ENCODE results near the gene KNOP1.
"Not testable (repeated sequence)": the region's sequence is repeated elsewhere in the genome, so short reads cannot be mapped to it uniquely, and the experiment has no call there.

KNOP1 gene

DNA sequence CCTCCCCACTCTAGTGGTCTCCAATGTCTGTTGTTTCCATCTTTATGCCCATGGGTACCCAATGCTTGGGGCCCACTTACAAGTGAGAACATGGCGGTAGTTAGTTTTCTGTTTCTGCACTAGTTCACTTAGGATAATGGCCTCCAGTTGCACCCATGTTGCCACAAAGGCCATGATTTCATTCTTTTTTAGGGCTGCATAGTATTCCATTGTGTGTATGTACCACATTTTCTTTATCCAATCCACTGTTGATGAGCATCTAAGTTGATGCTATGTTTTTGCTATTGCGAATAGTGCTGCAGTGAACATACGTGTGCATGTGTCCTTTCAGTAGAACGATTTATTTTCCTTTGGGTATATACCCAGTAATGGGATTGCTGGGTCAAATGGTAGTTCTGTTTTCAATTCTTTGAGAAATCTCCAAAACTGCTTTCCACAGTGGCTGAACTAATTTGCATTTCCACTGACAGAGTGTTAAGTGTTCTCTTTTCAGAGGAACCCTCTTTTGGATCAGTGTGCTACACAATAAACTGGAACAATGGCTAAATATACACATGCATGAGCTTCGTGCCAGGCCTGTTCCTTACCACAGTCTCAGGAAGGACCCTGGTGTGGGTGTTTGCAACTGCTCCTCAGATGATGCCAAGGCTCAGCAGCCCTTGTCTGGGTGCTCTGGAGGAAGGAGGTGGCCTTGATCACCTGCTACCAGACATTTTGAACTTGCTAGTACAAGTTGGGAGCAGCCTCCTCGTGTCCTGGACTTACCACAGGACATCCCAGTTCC is 34.4 kb downstream of the KNOP1 start:
- POLR2A ChIA-PET (ENCODE audit: low non-redundant PET): no interaction called here
- TF ChIP-seq, protein P1, sequence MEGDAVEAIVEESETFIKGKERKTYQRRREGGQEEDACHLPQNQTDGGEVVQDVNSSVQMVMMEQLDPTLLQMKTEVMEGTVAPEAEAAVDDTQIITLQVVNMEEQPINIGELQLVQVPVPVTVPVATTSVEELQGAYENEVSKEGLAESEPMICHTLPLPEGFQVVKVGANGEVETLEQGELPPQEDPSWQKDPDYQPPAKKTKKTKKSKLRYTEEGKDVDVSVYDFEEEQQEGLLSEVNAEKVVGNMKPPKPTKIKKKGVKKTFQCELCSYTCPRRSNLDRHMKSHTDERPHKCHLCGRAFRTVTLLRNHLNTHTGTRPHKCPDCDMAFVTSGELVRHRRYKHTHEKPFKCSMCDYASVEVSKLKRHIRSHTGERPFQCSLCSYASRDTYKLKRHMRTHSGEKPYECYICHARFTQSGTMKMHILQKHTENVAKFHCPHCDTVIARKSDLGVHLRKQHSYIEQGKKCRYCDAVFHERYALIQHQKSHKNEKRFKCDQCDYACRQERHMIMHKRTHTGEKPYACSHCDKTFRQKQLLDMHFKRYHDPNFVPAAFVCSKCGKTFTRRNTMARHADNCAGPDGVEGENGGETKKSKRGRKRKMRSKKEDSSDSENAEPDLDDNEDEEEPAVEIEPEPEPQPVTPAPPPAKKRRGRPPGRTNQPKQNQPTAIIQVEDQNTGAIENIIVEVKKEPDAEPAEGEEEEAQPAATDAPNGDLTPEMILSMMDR (conservative IDR thresholded peaks at IDR 0.05; ENCODE audit: low read depth): no peak

DNA sequence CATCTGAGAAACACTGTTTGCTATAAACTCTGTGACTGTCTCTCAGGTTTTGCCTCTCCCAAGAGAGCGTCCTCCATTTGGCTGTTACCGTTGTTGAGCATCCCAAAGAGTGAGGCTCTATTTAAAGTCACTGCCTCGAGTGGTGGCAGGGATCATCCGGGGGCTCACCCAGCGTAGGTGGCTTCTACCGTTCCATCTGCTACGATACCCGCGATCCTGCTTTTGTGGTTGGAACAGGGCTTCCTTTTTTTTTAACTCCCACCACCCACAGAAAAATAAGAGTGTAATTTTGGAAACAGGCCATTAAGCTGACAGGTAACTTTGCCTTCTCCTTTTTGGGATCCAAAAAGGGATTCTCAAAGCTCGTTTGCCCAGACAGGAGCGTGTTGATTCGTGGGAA is 36.4 kb downstream of the KNOP1 start:
- TF ChIP-seq, protein P1 (conservative IDR thresholded peaks at IDR 0.05; ENCODE audit: low read depth): no peak
- DNase-seq (ENCODE audit: low spot score): no peak
- no peak overlapping the region for H3K27ac ChIP-seq
- ChIA-PET POLR2A (ENCODE audit: low non-redundant PET) (no interaction called here), CTCF (interaction anchor here (0.5 to 0.6 kb wide), 2 partner anchors 20 to 119 kb away, joined by 3 read pairs; no protein-coding TSS in a partner anchor)

More for the DNA sequence above, 34.4 kb downstream of the KNOP1 start:
- H3K27ac ChIP-seq: no peak overlapping the region
- CTCF ChIA-PET: no interaction called here
- DNase-seq (ENCODE audit: low spot score): no peak

DNA sequence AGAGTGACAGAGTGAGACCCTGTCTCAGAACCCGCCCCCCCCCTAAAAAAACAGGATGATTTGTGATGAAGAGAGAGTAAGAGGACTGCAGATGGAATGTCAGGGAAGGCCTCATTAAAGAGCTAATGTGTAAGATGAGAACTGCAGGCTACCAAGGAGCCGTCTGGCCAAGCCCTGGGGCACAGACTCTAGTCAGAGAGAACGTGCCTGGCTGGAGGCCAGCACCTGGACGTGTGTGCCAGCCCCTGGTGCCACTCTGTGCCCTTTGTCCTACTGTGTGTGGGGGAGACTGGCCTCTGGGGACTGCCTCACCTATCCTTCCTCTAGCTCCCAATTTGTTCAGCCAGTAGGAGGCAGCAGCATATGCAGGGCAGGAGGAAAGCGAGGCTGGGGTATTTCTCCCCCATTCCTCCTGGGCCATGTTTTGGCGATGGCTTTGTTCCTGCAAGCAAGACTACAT is 37.1 kb downstream of the KNOP1 start:
- H3K27ac ChIP-seq: no peak overlapping the region
- POLR2A ChIA-PET (ENCODE audit: low non-redundant PET): no interaction called here
- DNase-seq (ENCODE audit: low spot score): no peak
- CTCF ChIA-PET: interaction anchor here (0.5 to 0.8 kb wide), 2 partner anchors 20 to 82 kb away, joined by 3 to 5 read pairs; no protein-coding TSS in a partner anchor
- TF ChIP-seq, protein P1 (conservative IDR thresholded peaks at IDR 0.05; ENCODE audit: low read depth): no peak

DNA sequence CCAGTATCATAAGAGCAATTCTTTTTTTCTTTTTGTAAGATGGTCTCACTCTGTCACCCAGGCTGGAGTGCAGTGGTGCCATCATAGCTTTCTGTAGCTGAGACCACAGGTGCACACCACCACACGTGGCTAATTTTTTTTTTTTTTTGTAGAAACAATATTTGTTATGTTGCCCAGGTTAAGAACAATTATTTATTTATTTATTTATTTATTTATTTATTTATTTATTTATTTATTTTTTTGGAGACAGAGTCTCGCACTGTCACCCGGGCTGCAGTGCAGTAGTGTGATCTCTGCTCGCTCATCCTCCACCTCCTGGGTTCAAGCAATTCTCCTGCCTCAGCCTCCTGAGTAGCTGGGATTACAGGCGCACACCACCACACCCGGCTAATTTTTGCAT is 38.7 kb downstream of the KNOP1 start:
- H3K27ac ChIP-seq; POLR2A ChIA-PET (ENCODE audit: low non-redundant PET); DNase-seq (ENCODE audit: low spot score): not testable (repeated sequence)
- CTCF ChIA-PET: interaction anchor here (0.6 kb wide), 1 partner anchor 78 kb away, joined by 4 read pairs; no protein-coding TSS in a partner anchor

DNA sequence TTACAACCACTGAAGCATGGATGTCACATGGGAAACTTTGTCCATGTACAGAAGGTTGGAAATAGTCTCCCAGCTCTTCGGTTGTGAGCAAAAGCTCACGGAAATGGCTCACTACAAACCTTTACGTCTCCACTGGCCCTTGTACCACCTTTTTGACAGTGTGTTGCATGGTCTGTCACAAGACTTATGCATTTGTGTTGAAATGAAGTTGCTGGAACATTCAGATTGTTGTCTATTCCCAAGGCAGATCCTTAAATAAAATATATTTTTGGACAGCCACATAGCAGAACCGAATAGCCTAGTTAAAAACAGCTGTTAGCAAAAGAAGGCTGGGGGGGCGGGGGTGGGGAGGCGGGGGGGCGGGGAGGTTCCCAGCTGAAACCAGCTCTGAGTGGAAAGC is 39.2 kb downstream of the KNOP1 start:
- DNase-seq (ENCODE audit: low spot score): no peak
- POLR2A ChIA-PET (ENCODE audit: low non-redundant PET): no interaction called here
- CTCF ChIA-PET: interaction anchor here (0.6 kb wide), 1 partner anchor 77 kb away, joined by 4 read pairs; no protein-coding TSS in a partner anchor
- TF ChIP-seq, protein P1 (conservative IDR thresholded peaks at IDR 0.05; ENCODE audit: low read depth): no peak
- no peak overlapping the region for H3K27ac ChIP-seq

DNA sequence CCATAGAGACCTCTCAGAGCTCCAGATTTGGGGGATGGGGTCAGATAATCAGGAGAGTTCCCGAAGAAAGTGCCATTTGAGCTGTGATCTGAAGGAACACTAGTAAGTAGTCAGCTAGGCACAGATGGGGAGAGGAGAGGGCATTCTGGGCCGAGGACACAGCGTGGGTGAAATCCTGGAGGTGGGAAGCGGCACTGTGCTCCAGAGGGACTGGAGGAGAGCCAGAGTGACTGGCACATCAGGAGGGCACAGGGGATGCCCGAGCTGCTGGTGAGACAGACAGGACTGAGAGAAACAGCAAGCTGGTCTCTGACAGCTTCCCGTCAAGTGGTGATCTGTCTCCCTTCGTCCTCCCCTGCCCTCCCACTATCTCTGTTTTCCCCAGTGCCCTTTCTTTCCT is 40.6 kb downstream of the KNOP1 start:
- TF ChIP-seq, protein P1 (conservative IDR thresholded peaks at IDR 0.05; ENCODE audit: low read depth): no peak
- POLR2A ChIA-PET (ENCODE audit: low non-redundant PET): no interaction called here
- DNase-seq (ENCODE audit: low spot score): no peak
- CTCF ChIA-PET: interaction anchor here (0.5 kb wide), 1 partner anchor 1142 kb away, joined by 3 read pairs; no protein-coding TSS in a partner anchor
- no peak overlapping the region for H3K27ac ChIP-seq

DNA sequence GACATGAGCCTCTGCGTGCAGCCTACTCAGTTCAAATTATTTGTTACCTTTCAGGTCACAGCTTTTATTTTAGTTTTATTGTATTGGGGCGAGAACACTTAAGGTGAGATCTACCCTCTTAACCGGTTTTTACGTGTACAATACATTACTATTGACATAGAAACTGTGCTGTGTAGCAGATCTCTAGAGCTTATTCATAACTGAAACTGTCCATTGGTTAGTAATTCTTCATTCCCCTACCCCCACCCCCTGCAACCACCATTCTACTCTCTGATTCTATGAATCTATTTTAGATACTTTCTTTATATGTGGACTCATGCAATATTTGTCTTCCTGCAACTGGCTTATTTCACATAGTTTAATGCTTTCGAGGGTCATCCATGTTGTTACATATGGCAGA is 43.5 kb downstream of the KNOP1 start:
- no peak for DNase-seq (ENCODE audit: low spot score)
- H3K27ac ChIP-seq: no peak overlapping the region
- TF ChIP-seq, protein P1 (conservative IDR thresholded peaks at IDR 0.05; ENCODE audit: low read depth): no peak
- POLR2A ChIA-PET (ENCODE audit: low non-redundant PET): no interaction called here
- CTCF ChIA-PET: interaction anchor here (0.6 to 0.7 kb wide), 2 partner anchors 14 to 25 kb away, joined by 3 to 7 read pairs; no protein-coding TSS in a partner anchor
